ENCODE results near the gene PDAP1.

PDAP1 gene

DNA sequence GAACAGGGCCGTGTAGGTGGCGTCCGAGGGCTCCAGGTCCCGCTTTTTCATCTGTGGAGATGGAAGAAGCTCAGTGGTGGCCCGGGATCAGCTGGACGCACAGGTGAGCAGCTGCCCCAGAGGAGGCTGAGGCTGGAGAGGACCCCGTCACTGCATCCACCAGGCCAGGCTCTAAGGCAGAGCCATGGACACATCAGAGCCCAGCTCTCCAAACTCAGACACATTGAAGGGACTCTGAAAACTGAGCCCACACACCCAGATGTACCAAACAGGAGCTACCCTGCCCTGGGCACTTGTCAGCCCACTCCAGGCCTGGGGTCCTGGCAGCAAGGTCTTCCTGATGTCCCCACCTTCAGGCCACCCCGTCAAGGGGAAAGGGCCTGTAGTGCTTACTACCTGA lies 21.4 kb upstream of the PDAP1 start:
- POLR2A ChIA-PET, result interaction anchor here (1.4 to 1.6 kb wide), 2 partner anchors 9 to 10 kb away, joined by 4 read pairs; partner anchors contain the start of genes CPSF4 and PTCD1
- H3K4me3 ChIP-seq (ENCODE audit: low read depth, low read length), result no peak overlapping the region
- TF ChIP-seq, protein P1, sequence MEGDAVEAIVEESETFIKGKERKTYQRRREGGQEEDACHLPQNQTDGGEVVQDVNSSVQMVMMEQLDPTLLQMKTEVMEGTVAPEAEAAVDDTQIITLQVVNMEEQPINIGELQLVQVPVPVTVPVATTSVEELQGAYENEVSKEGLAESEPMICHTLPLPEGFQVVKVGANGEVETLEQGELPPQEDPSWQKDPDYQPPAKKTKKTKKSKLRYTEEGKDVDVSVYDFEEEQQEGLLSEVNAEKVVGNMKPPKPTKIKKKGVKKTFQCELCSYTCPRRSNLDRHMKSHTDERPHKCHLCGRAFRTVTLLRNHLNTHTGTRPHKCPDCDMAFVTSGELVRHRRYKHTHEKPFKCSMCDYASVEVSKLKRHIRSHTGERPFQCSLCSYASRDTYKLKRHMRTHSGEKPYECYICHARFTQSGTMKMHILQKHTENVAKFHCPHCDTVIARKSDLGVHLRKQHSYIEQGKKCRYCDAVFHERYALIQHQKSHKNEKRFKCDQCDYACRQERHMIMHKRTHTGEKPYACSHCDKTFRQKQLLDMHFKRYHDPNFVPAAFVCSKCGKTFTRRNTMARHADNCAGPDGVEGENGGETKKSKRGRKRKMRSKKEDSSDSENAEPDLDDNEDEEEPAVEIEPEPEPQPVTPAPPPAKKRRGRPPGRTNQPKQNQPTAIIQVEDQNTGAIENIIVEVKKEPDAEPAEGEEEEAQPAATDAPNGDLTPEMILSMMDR (IDR thresholded peaks at IDR 0.05; ENCODE audit: insufficient read depth, low read length, missing control alignments), result no peak
- CTCF ChIA-PET, result no interaction called here
- DNase-seq (ENCODE audit: low read depth, low spot score), result no peak

DNA sequence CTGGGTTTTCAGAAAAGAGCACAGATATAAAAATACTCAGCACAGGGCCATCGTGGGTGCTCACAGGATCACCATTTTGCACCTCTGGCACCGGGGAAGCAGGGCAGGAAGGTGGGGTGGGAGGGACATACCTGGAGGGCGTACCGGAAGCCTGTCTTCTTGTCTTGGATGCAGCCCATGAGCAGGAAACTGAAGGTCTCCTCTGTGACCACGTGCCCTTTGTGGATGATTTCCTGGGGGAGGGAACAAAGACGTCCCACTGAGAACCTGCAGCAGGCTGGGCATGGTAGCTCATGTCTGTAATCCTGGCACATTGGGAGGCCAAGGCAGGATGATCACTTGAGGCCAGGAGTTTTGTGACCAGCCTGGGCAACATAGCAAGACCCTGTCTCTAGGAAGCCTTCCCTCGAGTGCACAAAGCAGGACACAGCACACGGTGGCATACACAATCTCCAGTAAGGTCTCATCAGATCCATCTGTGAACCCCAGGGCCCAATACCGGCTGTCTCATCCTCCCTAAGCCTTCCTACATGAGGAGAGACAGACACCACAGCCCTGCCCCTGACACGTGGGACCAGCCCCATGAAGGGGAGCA lies 20.7 kb upstream of the PDAP1 start:
- no peak for DNase-seq (ENCODE audit: low read depth, low spot score)
- H3K4me3 ChIP-seq (ENCODE audit: low read depth, low read length), result no peak overlapping the region
- TF ChIP-seq, protein P1 (IDR thresholded peaks at IDR 0.05; ENCODE audit: insufficient read depth, low read length, missing control alignments), result no peak
- POLR2A ChIA-PET, result interaction anchor here (1.6 kb wide), 1 partner anchor 10 kb away, joined by 4 read pairs; the partner anchor contains the start of genes CPSF4 and PTCD1
- CTCF ChIA-PET, result no interaction called here

DNA sequence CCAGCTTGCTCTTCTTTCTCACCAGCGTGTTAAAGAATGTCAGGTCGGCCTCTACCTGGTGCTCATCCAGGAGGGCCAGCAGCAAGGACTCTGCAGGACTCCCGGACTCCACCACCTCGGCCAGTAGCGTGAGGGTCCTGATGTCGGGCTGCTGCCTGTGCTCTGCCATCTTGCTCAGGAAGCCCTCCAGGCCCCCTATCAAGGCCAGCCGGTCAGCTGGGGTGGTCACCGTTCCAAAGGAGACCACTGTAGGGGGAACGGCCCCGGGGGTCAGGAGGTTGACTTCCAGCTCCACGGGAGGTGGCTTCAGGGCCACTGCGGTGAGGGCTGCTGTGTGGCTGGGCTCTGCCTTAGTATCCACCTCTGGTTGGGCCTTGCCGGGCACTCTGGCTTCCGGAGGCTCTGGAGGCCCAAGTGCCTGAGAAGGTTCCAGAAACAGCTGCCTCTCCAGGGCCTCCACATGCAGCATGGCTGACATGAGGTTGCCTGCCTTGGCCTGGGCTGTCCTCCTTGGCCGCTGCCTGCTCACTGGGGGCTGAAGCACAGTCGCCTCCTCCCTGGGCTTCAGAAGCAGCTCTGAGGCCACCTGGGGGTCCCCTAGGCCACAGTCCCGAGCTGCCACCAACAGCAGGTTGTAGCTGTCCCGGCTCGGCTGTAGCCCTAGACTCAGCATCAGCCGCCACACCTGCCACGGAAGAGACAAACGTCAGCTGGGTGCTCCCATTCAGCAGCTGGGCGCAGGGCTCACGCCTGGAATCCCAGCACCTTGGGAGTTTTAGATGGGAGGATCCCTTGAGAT lies 16.7 kb upstream of the PDAP1 start:
- CTCF ChIA-PET, result interaction anchor here (0.6 to 1.2 kb wide), 2 partner anchors 9 to 48 kb away, joined by 3 to 5 read pairs; no protein-coding TSS in a partner anchor
- DNase-seq (ENCODE audit: low read depth, low spot score), result no peak
- POLR2A ChIA-PET, result no interaction called here
- TF ChIP-seq, protein P1 (IDR thresholded peaks at IDR 0.05; ENCODE audit: insufficient read depth, low read length, missing control alignments), result no peak
- no peak overlapping the region for H3K4me3 ChIP-seq (ENCODE audit: low read depth, low read length)

DNA sequence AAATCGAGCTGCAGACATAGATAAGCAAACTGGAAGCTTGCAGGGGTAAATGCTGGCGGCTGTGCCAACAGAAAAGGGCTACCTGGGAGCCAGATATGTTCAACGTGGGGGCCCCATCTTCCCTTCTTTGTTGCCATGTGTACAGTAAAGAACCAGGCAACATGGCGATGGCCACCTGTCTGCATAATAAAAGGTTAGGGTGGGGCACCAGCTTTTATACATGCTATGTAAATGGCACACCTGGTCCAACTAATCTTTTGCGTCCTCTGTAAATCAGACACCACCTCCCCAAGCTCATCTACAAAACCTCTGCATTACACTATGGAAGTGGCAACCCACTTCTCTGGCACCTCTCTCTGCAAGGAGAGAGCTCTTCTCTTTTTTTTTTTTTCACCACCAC lies 14.2 kb upstream of the PDAP1 start:
- ChIA-PET POLR2A (interaction anchor here (0.6 to 1.5 kb wide), 4 partner anchors 14 to 47 kb away, joined by 3 to 4 read pairs (median 4); partner anchors contain the start of genes BUD31, CPSF4, PDAP1 and PTCD1), CTCF (no interaction called here)
- TF ChIP-seq, protein P1 (IDR thresholded peaks at IDR 0.05; ENCODE audit: insufficient read depth, low read length, missing control alignments), result no peak
- no peak for DNase-seq (ENCODE audit: low read depth, low spot score)
- no peak overlapping the region for H3K4me3 ChIP-seq (ENCODE audit: low read depth, low read length)

DNA sequence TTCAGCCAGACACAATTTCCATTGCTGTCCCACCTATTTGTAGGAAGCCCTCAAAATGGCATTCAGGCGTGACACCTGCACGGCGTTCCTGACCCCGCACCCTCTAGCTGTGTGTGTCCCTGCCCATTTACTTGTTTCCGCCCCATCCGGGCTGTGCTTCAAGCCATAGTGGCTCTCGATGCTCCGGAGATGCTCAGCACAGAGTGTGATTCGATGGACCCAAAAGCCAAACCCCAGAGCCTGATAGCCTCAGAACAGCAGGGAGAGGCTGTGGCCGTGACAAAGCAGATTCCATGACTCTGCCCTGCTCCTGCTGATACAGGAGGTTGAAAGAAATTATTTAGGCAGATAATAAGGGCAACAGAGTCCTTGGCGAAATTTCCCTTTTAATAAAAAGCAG lies 13.8 kb upstream of the PDAP1 start:
- no peak for DNase-seq (ENCODE audit: low read depth, low spot score)
- ChIA-PET POLR2A (interaction anchor here (0.6 to 0.7 kb wide), 2 partner anchors 22 to 48 kb away, joined by 3 to 4 read pairs; no protein-coding TSS in a partner anchor), CTCF (no interaction called here)

More for the DNA sequence above, 13.8 kb upstream of the PDAP1 start:
- H3K4me3 ChIP-seq (ENCODE audit: low read depth, low read length), result no peak overlapping the region
- TF ChIP-seq, protein P1 (IDR thresholded peaks at IDR 0.05; ENCODE audit: insufficient read depth, low read length, missing control alignments), result no peak

Data from AG04449 (cell line).